H1 (cell line): ENCODE results near the gene PDZD4. TPM values are rescaled to one million over a fixed set of nuclear protein-coding genes. Genes with fewer than 3 reads are reported as not detected.

Experiments used
- CTCF ChIA-PET: fragments of 300-600 bp; sonication (Branson Sonifier 250); formaldehyde crosslinking; loops from one replicate; lab custom pipeline; 2021; ENCODE audit not compliant: partially characterized antibody; lab: Charles Lee
- POLR2A ChIA-PET: fragments of 300-600 bp; sonication (Branson Sonifier 250); formaldehyde crosslinking; loops from one replicate; lab custom pipeline; 2021; ENCODE audit warnings: inconsistent platforms; ENCODE audit not compliant: partially characterized antibody; lab: Charles Lee
- DNase-seq, 2 experiments: peaks; one replicate each; pipeline versions ENCODE4 v3.0.0 to v3.0.0-alpha.2; 2010 to 2022; ENCODE audit warnings: low spot score in 2 of 2, low read depth in 1 of 2, mixed read lengths in 1 of 2
- FAIRE-seq: peaks from 2 replicates; lab custom pipeline; 2011; peaks lifted over from hg19 to GRCh38; lab: Jason Lieb, UNC
- H2AFZ ChIP-seq: 2 replicates; pipeline ENCODE4 v1.8.1; 2012; ENCODE audit warnings: low read length, inconsistent platforms
- H2AK5ac ChIP-seq: 2 replicates; pipeline ENCODE4 v1.6.1; 2013; ENCODE audit warnings: low read depth, low read length
- H2BK120ac ChIP-seq: replicated peaks from 2 replicates; pipeline ENCODE3; 2013; ENCODE audit warnings: low read depth, low read length, inconsistent platforms
- H2BK12ac ChIP-seq: 2 replicates; pipeline ENCODE4 v1.6.1; 2013; ENCODE audit warnings: low read depth, low read length
- H2BK15ac ChIP-seq: 2 replicates; pipeline ENCODE4 v1.6.1; 2013; ENCODE audit warnings: low read length
- H2BK20ac ChIP-seq: 2 replicates; pipeline ENCODE4 v1.6.1; 2013; ENCODE audit warnings: low read length
- H2BK5ac ChIP-seq: 2 replicates; pipeline ENCODE4 v1.6.1; 2013; ENCODE audit warnings: low read depth, low read length
- H3K14ac ChIP-seq: 2 replicates; pipeline ENCODE4 v1.6.1; 2013; ENCODE audit warnings: inconsistent platforms; ENCODE audit not compliant: insufficient read length
- H3K18ac ChIP-seq: 2 replicates; pipeline ENCODE4 v1.6.1; 2013; ENCODE audit warnings: low read length; ENCODE audit errors: extremely low read depth
- H3K23ac ChIP-seq: 2 replicates; pipeline ENCODE4 v1.6.1; 2013; ENCODE audit warnings: inconsistent platforms; ENCODE audit not compliant: insufficient read length
- H3K23me2 ChIP-seq: 2 replicates; pipeline ENCODE4 v1.6.1; 2013; ENCODE audit warnings: low read depth, low read length
- H3K27ac ChIP-seq: 2 replicates; pipeline ENCODE4 v1.6.1; 2011; ENCODE audit warnings: low read depth, low read length, inconsistent platforms
- H3K27me3 ChIP-seq, 4 experiments: replicated peaks in 1 of 4; 1 replicate in 1 of 4; 2 replicates in 3 of 4; pipeline versions ENCODE4 v1.6.1 to v1.8.1; 2011 to 2013; ENCODE audit warnings: low read length in 3 of 4, mild to moderate bottlenecking in 3 of 4, inconsistent platforms in 2 of 4, mixed read lengths in 2 of 4, moderate library complexity in 1 of 4; ENCODE audit not compliant: control insufficient read depth in 3 of 4, insufficient read depth in 3 of 4; ENCODE audit errors: extremely low read depth in 1 of 4
- H3K36me3 ChIP-seq, 4 experiments: 2 replicates each; pipeline versions ENCODE4 v1.6.1 to v1.8.1; 2011 to 2013; ENCODE audit warnings: mild to moderate bottlenecking in 4 of 4, low read length in 3 of 4, moderate library complexity in 2 of 4, control low read depth in 1 of 4, inconsistent platforms in 1 of 4; ENCODE audit not compliant: insufficient read depth in 4 of 4, control insufficient read depth in 2 of 4
- H3K4ac ChIP-seq: replicated peaks from 2 replicates; pipeline ENCODE3; 2013; ENCODE audit warnings: low read length, low read depth, mixed read lengths, inconsistent platforms; ENCODE audit not compliant: insufficient read length
- H3K4me1 ChIP-seq, 4 experiments: replicated peaks in 1 of 4; 1 replicate in 1 of 4; 2 replicates in 3 of 4; pipeline versions ENCODE4 v1.6.1 to v1.8.1; 2011 to 2013; ENCODE audit warnings: low read length in 3 of 4, inconsistent platforms in 2 of 4, mixed read lengths in 1 of 4; ENCODE audit not compliant: insufficient read depth in 4 of 4, control insufficient read depth in 3 of 4
- H3K4me2 ChIP-seq, 2 experiments: 2 replicates each; pipeline versions ENCODE4 v1.6.1 to v1.8.1; 2011 to 2013; ENCODE audit warnings: low read depth in 2 of 2, low read length in 2 of 2, control low read depth in 1 of 2, inconsistent platforms in 1 of 2, mild to moderate bottlenecking in 1 of 2; ENCODE audit not compliant: insufficient read depth in 1 of 2
- H3K4me3 ChIP-seq, 4 experiments: fragments of 200-600, 300-600 bp in 1 of 4; sonication (generic), shearing (Covaris generic), sonication (Bioruptor Twin) in 1 of 4; 2 replicates each; pipeline versions ENCODE4 v1.5.1 to v1.8.1; 2011 to 2016; ENCODE audit warnings: low read length in 4 of 4, low read depth in 3 of 4, control low read depth in 2 of 4, inconsistent platforms in 2 of 4, mild to moderate bottlenecking in 2 of 4, mixed read lengths in 1 of 4, moderate library complexity in 1 of 4; ENCODE audit not compliant: insufficient read depth in 2 of 4; ENCODE audit errors: extremely low read depth in 1 of 4
- H3K56ac ChIP-seq: replicated peaks from 2 replicates; pipeline ENCODE3; 2013; ENCODE audit warnings: low read depth, mild to moderate bottlenecking, mixed read lengths, low read length, inconsistent platforms; ENCODE audit not compliant: insufficient read length
- H3K79me1 ChIP-seq: 2 replicates; pipeline ENCODE4 v1.6.1; 2013; ENCODE audit warnings: low read depth, low read length, control low read depth
- H3K79me2 ChIP-seq, 2 experiments: 2 replicates each; pipeline versions ENCODE4 v1.6.1 to v1.8.1; 2012 to 2013; ENCODE audit warnings: low read length in 2 of 2, mild to moderate bottlenecking in 2 of 2, inconsistent platforms in 1 of 2; ENCODE audit not compliant: insufficient read depth in 2 of 2, control insufficient read depth in 1 of 2
- H3K9ac ChIP-seq, 4 experiments: replicated peaks in 1 of 4; 1 replicate in 1 of 4; 2 replicates in 3 of 4; pipeline versions ENCODE4 v1.6.1 to v1.8.1; 2011 to 2013; ENCODE audit warnings: low read depth in 3 of 4, low read length in 3 of 4, control low read depth in 2 of 4, mild to moderate bottlenecking in 2 of 4, moderate library complexity in 2 of 4, inconsistent platforms in 1 of 4; ENCODE audit errors: extremely low read depth in 1 of 4
- H3K9me3 ChIP-seq, 2 experiments: 2 replicates each; pipeline versions ENCODE4 v1.6.1 to v1.8.1; 2012 to 2013; ENCODE audit warnings: mild to moderate bottlenecking in 2 of 2, moderate library complexity in 2 of 2, control low read depth in 1 of 2, inconsistent platforms in 1 of 2, low read depth in 1 of 2, low read length in 1 of 2, mixed read lengths in 1 of 2; ENCODE audit not compliant: insufficient read depth in 2 of 2
- H4K20me1 ChIP-seq, 2 experiments: replicated peaks in 1 of 2; 2 replicates each; pipeline versions ENCODE3 to v1.8.1; 2011 to 2013; ENCODE audit warnings: inconsistent platforms in 2 of 2, low read length in 2 of 2, mild to moderate bottlenecking in 1 of 2; ENCODE audit not compliant: insufficient read depth in 2 of 2, control insufficient read depth in 1 of 2
- H4K5ac ChIP-seq: 2 replicates; pipeline ENCODE4 v1.6.1; 2013; ENCODE audit warnings: low read length, low read depth, mixed read lengths, inconsistent platforms; ENCODE audit not compliant: insufficient read length
- H4K8ac ChIP-seq: 2 replicates; pipeline ENCODE4 v1.8.0; 2013; ENCODE audit warnings: mild to moderate bottlenecking, moderate library complexity, low read length, inconsistent platforms; ENCODE audit not compliant: insufficient read depth; ENCODE audit errors: extremely low read depth
- H4K91ac ChIP-seq: replicated peaks from 2 replicates; pipeline ENCODE3; 2013; ENCODE audit warnings: low read length, mixed read lengths, inconsistent platforms; ENCODE audit not compliant: insufficient read length
- ATF3 ChIP-seq: IDR thresholded peaks from 2 replicates; pipeline ENCODE4 v1.6.1; 2011; ENCODE audit warnings: low read depth, mild to moderate bottlenecking, low read length; ENCODE audit not compliant: insufficient read depth
- BACH1 ChIP-seq: IDR thresholded peaks from 2 replicates; pipeline ENCODE4 v1.6.1; 2012; ENCODE audit warnings: low read length, improper control_type of control experiment
- E2F6 ChIP-seq: IDR thresholded peaks from 2 replicates; pipeline ENCODE4 v1.6.1; 2012; ENCODE audit warnings: inconsistent platforms
- EP300 ChIP-seq, 2 experiments: IDR thresholded peaks; 1 replicate in 1 of 2; 2 replicates in 1 of 2; pipeline ENCODE4 v1.6.1; 2011 to 2012; ENCODE audit warnings: low read depth in 2 of 2, low read length in 2 of 2, mild to moderate bottlenecking in 2 of 2, borderline replicate concordance in 1 of 2, inconsistent platforms in 1 of 2, moderate library complexity in 1 of 2
- KDM5A ChIP-seq: fragments of 200-600 bp; IDR thresholded peaks from 2 replicates; pipeline ENCODE4 v1.7.1; 2012; ENCODE audit warnings: mild to moderate bottlenecking, low read length, inconsistent platforms, mixed read lengths
- MAFK ChIP-seq: IDR thresholded peaks from 2 replicates; pipeline ENCODE4 v1.6.1; 2012; ENCODE audit warnings: low read depth, mild to moderate bottlenecking, improper control_type of control experiment, low read length
- MAX ChIP-seq: IDR thresholded peaks from 2 replicates; pipeline ENCODE4 v1.6.1; 2012; ENCODE audit warnings: inconsistent platforms
- RAD21 ChIP-seq, 2 experiments: IDR thresholded peaks in 1 of 2; conservative IDR thresholded peaks in 1 of 2; 2 replicates each; pipeline ENCODE4 v1.6.1; 2011; ENCODE audit warnings: low read depth in 2 of 2, low read length in 2 of 2, improper control_type of control experiment in 1 of 2, inconsistent platforms in 1 of 2, mild to moderate bottlenecking in 1 of 2, moderate library complexity in 1 of 2
- SP1 ChIP-seq: IDR thresholded peaks from 2 replicates; pipeline ENCODE4 v1.6.1; 2011; ENCODE audit warnings: low read depth, low read length
- TEAD4 ChIP-seq: IDR thresholded peaks from 2 replicates; pipeline ENCODE4 v1.6.1; 2012; ENCODE audit warnings: low read depth, low read length, inconsistent platforms, mixed read lengths
- WGBS, 2 experiments: shearing (Covaris generic) in 1 of 2; methylation state at CpG; one replicate each; pipeline versions ENCODE4 v1.1.6 to v1.1.7; 2013 to 2015; ENCODE audit warnings: low lambda C conversion rate in 2 of 2, mixed read lengths in 2 of 2, inconsistent platforms in 1 of 2, low coverage in 1 of 2, missing lambda C conversion rate in 1 of 2; ENCODE audit not compliant: insufficient replicate concordance in 2 of 2, insufficient coverage in 1 of 2, insufficient read length in 1 of 2; ENCODE audit errors: extremely low coverage in 1 of 2, missing lambda C conversion rate in 1 of 2; 5-methylcytosine and 5-hydroxymethylcytosine counted together
- polyA plus RNA-seq, 7 experiments: library from polyadenylated mRNA; depleted of rRNA in 3 of 7; stranded (reverse) in 5 of 7; unstranded in 2 of 7; fragments of >200 nt in 5 of 7; fragments of 200-250 nt in 2 of 7; gene quantifications; 1 replicate in 5 of 7; 2 replicates in 1 of 7; 4 replicates in 1 of 7; pipeline versions ENCODE4 v1.2.1 to v1.2.3, GENCODE V29; 2011 to 2013; ENCODE audit warnings: missing spikeins in 2 of 7, mixed read lengths in 2 of 7
- total RNA-seq: library from RNA; stranded (reverse); fragmentation: NEBNext Ultra II Directional; extraction: Animal tissue kit (Norgen Biotek cat#: 25700); gene quantifications from 2 replicates; pipeline ENCODE4 v1.2.1, GENCODE V29; 2021

Gene PDZD4
- total and polyA plus RNA-seq, 2 of the 8 experiments (the other 6 are each of a cell fraction or from before 2014, with no cell fraction given): 45.8 to 169 TPM

DNA sequence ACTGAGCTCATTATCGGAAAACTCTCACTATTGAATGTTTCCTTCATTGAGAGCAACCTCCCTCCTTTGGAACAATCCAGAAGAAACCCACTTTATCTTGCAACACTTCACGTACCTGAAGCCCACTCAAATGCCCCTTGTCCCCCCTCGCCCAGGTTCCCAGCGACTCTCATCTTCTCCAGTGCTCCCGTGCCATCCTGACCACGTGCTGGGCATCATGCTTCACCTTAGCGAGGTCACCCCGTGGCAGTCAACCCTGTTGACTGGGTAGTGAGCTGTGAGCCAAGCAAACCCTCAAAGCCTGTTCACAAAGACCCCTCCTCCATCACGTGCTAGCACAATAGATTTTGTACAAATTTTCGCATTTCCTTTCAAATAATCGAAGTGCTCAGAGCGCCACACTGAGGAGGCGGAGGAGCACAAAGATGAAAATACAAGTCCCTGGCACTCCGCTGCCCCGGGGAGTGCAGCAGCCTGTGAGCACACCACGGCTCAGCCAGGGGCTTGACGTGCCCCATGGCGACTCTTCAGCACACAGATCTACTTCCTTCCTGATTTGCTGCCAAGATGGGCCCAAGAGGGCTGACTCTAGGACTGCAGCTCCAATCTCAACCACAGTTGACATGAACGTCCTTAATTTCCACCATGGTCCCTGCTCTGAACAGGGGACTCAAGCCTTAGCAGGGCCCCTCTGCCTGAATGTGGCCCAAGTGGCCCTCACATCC is 15.6 kb downstream of the PDZD4 start:
- Histone ChIP-seq H2AK5ac (no peak overlapping the region), H2BK12ac (no peak overlapping the region), H3K9ac (no peak overlapping the region), H2AFZ (no peak overlapping the region), H2BK20ac (no peak overlapping the region), H3K14ac (no peak overlapping the region), H2BK5ac (no peak overlapping the region), H3K4me1 (peaks cover 2 to 22% (median 10%) of the 10 kb centered on the region in 4 experiments), H3K4me3 (no peak overlapping the region), H2BK120ac (no peak overlapping the region), H3K18ac (no peak overlapping the region; the same call in 1 of the 2 replicates), H3K4me2 (no peak overlapping the region), H3K79me1 (0 out of 2 replicates have a peak, but pooled peaks cover 2% of the 10 kb centered on the region), H3K56ac (no peak overlapping the region), H3K9me3 (no peaks in the 10 kb centered on the region), H3K27ac (no peak overlapping the region), H4K91ac (no peak overlapping the region), H4K20me1 (peaks cover 0 to 25% of the 10 kb centered on the region in 2 experiments), H4K8ac (peak overlapping the region; percentile 68; the same call in 1 of the 2 replicates), H4K5ac (no peak overlapping the region), H3K23me2 (peaks cover 2% of the 10 kb centered on the region; the same call in 1 of the 2 replicates), H3K36me3 (no peaks in the 10 kb centered on the region), H3K23ac (no peak overlapping the region), H3K79me2 (peaks cover 15 to 83% of the 10 kb centered on the region in 2 experiments), H3K27me3 (no peaks in the 10 kb centered on the region), H2BK15ac (no peak overlapping the region), H3K4ac (no peak overlapping the region)
- FAIRE-seq (no peak), DNase-seq (no peak)
- WGBS, 2 experiments: 91% methylated on average over 19 of the region's 19 CpGs; no CpG with 5 or more reads in 1 of the 2 experiments
- ChIA-PET CTCF (interaction anchor here (1.2 to 1.6 kb wide), 2 partner anchors 12 to 51 kb away, joined by 3 read pairs; no protein-coding TSS in a partner anchor), POLR2A (interaction anchor here (0.8 to 1.7 kb wide), 4 partner anchors 12 to 20 kb away, joined by 3 to 4 read pairs (median 3); partner anchors contain the start of genes IDH3G and SSR4)
- TF ChIP-seq MAX: no peak
- TF ChIP-seq TEAD4: no peak
- no peak for TF ChIP-seq ATF3
- no peak for TF ChIP-seq BACH1
- no peak for TF ChIP-seq KDM5A
- no peak for TF ChIP-seq EP300 (IDR thresholded peaks at IDR 0.05; ENCODE audit: borderline replicate concordance in 1 of 2, low read depth in 2 of 2, low read length in 2 of 2)
- TF ChIP-seq MAFK: no peak
- no peak for TF ChIP-seq RAD21 (IDR thresholded peaks at IDR 0.05 in 1 of 2, conservative IDR thresholded peaks at IDR 0.05 in 1 of 2; ENCODE audit: low read depth in 2 of 2, low read length in 2 of 2)
- no peak for TF ChIP-seq E2F6
- TF ChIP-seq SP1: no peak
